PFSK-1 (cell line): ENCODE results near the gene ZNF407.

Experiments used
- POLR2AphosphoS5 ChIP-seq: IDR thresholded peaks from 2 replicates; pipeline ENCODE4 v1.6.1; 2012; ENCODE audit warnings: low read depth, mild to moderate bottlenecking, control low read depth, low read length, moderate library complexity
- TAF1 ChIP-seq: IDR thresholded peaks from 2 replicates; pipeline ENCODE4 v1.6.1; 2012; ENCODE audit warnings: low read length, control low read depth, borderline replicate concordance; ENCODE audit not compliant: insufficient read depth

DNA sequence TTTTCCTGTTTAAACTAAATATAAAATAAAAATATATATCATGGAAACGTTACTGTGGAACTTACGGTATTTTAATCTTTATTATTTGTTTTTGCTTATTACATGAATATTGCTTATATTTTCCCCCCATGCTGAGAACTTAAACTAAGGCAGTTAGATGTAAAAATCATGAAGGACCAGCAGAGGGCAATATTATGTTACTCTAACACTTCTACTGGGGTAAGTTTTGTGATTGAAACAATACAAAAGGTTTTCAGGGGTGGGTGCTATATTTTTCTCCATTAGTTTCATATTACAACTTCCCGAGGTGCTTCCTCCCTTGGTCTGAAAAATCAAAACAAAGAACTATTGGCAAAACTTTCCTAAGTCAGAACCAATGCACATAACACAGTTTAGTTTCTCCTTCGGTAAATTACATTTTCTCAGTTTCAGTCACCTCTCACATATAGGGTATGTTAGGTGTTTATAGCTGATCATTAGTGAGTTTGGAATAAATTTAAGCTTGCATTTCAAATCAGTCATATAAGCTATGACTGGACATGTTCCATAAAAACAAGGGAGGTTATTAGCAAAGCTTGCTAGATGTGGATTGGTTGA is 54.8 kb downstream of the ZNF407 start:
- TF ChIP-seq TAF1 (no peak), POLR2AphosphoS5 (no peak)
